Mesenchymal stem cell (in vitro differentiated cells and primary cell): ENCODE results near the gene TLX2.
"Not testable (repeated sequence)": the region's sequence is repeated elsewhere in the genome, so short reads cannot be mapped to it uniquely, and the experiment has no call there.

Experiments
- DNase-seq: peaks from one replicate; pipeline ENCODE4 v3.0.0-alpha.2; 2013
- H2AFZ ChIP-seq: one replicate; pipeline ENCODE4 v1.6.1; 2013; ENCODE audit warnings: low read depth, mild to moderate bottlenecking, control low read depth, inconsistent platforms, low read length, moderate library complexity
- H2AK5ac ChIP-seq: 2 replicates; pipeline ENCODE4 v1.6.1; 2013; ENCODE audit warnings: low read length, moderate library complexity, mild to moderate bottlenecking, inconsistent platforms; ENCODE audit not compliant: severe bottlenecking
- H2BK120ac ChIP-seq: one replicate; pipeline ENCODE4 v1.6.1; 2013; ENCODE audit warnings: low read depth, mild to moderate bottlenecking, inconsistent platforms, low read length, moderate library complexity
- H2BK12ac ChIP-seq, 2 experiments: one replicate each; pipeline ENCODE4 v1.6.1; 2013; ENCODE audit warnings: inconsistent platforms in 2 of 2, low read length in 2 of 2, mild to moderate bottlenecking in 2 of 2, moderate library complexity in 2 of 2, control low read depth in 1 of 2
- H2BK15ac ChIP-seq: one replicate; pipeline ENCODE4 v1.6.1; 2013; ENCODE audit warnings: mild to moderate bottlenecking, low read depth, inconsistent platforms; ENCODE audit not compliant: poor library complexity, severe bottlenecking
- H2BK5ac ChIP-seq: 2 replicates; pipeline ENCODE4 v1.6.1; 2013; ENCODE audit warnings: low read depth, mild to moderate bottlenecking, low read length, control low read depth, inconsistent platforms; ENCODE audit not compliant: poor library complexity, severe bottlenecking
- H3K14ac ChIP-seq, 2 experiments: one replicate each; pipeline ENCODE4 v1.6.1; 2013; ENCODE audit warnings: inconsistent platforms in 2 of 2, low read length in 2 of 2, control low read depth in 1 of 2, mild to moderate bottlenecking in 1 of 2, moderate library complexity in 1 of 2
- H3K18ac ChIP-seq, 2 experiments: one replicate each; pipeline ENCODE4 v1.6.1; 2013; ENCODE audit warnings: inconsistent platforms in 2 of 2, low read length in 2 of 2, control low read depth in 1 of 2, low read depth in 1 of 2, mild to moderate bottlenecking in 1 of 2
- H3K23ac ChIP-seq, 2 experiments: one replicate each; pipeline ENCODE4 v1.6.1; 2013; ENCODE audit warnings: inconsistent platforms in 2 of 2, low read length in 2 of 2, mild to moderate bottlenecking in 2 of 2, moderate library complexity in 2 of 2, control low read depth in 1 of 2
- H3K27ac ChIP-seq: 2 replicates; pipeline ENCODE4 v1.5.1; 2013; ENCODE audit warnings: mild to moderate bottlenecking, moderate library complexity, low read length, control low read depth, inconsistent platforms; ENCODE audit not compliant: poor library complexity, severe bottlenecking
- H3K27me3 ChIP-seq, 2 experiments: 2 replicates each; pipeline versions ENCODE4 v1.6.1 to v1.7.0; 2013; ENCODE audit warnings: low read length in 2 of 2, mild to moderate bottlenecking in 2 of 2, moderate library complexity in 2 of 2, control low read depth in 1 of 2, inconsistent platforms in 1 of 2; ENCODE audit not compliant: control insufficient read depth in 1 of 2, insufficient read depth in 1 of 2
- H3K36me3 ChIP-seq, 2 experiments: 2 replicates each; pipeline versions ENCODE4 v1.6.1 to v1.7.0; 2013; ENCODE audit warnings: low read length in 2 of 2, control low read depth in 1 of 2, inconsistent platforms in 1 of 2, low read depth in 1 of 2, mild to moderate bottlenecking in 1 of 2; ENCODE audit not compliant: insufficient read depth in 2 of 2, control insufficient read depth in 1 of 2
- H3K4ac ChIP-seq, 2 experiments: one replicate each; pipeline ENCODE4 v1.6.1; 2013; ENCODE audit warnings: inconsistent platforms in 2 of 2, low read length in 2 of 2, mild to moderate bottlenecking in 2 of 2, moderate library complexity in 2 of 2, control low read depth in 1 of 2, low read depth in 1 of 2
- H3K4me1 ChIP-seq: 2 replicates; pipeline ENCODE4 v1.6.1; 2013; ENCODE audit warnings: low read depth, low read length, control low read depth; ENCODE audit not compliant: control insufficient read depth, insufficient read depth
- H3K4me2 ChIP-seq: 2 replicates; pipeline ENCODE4 v1.6.1; 2013; ENCODE audit warnings: low read length, mild to moderate bottlenecking, inconsistent platforms; ENCODE audit not compliant: poor library complexity, severe bottlenecking
- H3K4me3 ChIP-seq, 2 experiments: 2 replicates each; pipeline versions ENCODE4 v1.5.1 to v1.7.0; 2013; ENCODE audit warnings: low read length in 2 of 2, mild to moderate bottlenecking in 2 of 2, control low read depth in 1 of 2, low read depth in 1 of 2; ENCODE audit not compliant: insufficient read depth in 1 of 2
- H3K79me1 ChIP-seq: replicated peaks from 2 replicates; pipeline ENCODE4 v1.6.1; 2013; ENCODE audit warnings: mild to moderate bottlenecking, control low read depth, low read length, inconsistent platforms; ENCODE audit not compliant: poor library complexity, severe bottlenecking
- H3K9ac ChIP-seq: 2 replicates; pipeline ENCODE4 v1.7.0; 2013; ENCODE audit warnings: mild to moderate bottlenecking, low read length, moderate library complexity
- H3K9me3 ChIP-seq: 2 replicates; pipeline ENCODE4 v1.7.0; 2013; ENCODE audit warnings: mild to moderate bottlenecking, low read length; ENCODE audit not compliant: control insufficient read depth
- H4K8ac ChIP-seq: one replicate; pipeline ENCODE4 v1.6.1; 2013; ENCODE audit warnings: inconsistent platforms, mild to moderate bottlenecking, low read length, moderate library complexity
- H4K91ac ChIP-seq: one replicate; pipeline ENCODE4 v1.6.1; 2013; ENCODE audit warnings: mild to moderate bottlenecking, low read length, inconsistent platforms
- whole genome bisulfite sequencing: methylation state at CpG from one replicate; pipeline ENCODE4 v1.1.7; 2013; ENCODE audit warnings: mixed read lengths; 5-methylcytosine and 5-hydroxymethylcytosine counted together

The TLX2 gene

DNA sequence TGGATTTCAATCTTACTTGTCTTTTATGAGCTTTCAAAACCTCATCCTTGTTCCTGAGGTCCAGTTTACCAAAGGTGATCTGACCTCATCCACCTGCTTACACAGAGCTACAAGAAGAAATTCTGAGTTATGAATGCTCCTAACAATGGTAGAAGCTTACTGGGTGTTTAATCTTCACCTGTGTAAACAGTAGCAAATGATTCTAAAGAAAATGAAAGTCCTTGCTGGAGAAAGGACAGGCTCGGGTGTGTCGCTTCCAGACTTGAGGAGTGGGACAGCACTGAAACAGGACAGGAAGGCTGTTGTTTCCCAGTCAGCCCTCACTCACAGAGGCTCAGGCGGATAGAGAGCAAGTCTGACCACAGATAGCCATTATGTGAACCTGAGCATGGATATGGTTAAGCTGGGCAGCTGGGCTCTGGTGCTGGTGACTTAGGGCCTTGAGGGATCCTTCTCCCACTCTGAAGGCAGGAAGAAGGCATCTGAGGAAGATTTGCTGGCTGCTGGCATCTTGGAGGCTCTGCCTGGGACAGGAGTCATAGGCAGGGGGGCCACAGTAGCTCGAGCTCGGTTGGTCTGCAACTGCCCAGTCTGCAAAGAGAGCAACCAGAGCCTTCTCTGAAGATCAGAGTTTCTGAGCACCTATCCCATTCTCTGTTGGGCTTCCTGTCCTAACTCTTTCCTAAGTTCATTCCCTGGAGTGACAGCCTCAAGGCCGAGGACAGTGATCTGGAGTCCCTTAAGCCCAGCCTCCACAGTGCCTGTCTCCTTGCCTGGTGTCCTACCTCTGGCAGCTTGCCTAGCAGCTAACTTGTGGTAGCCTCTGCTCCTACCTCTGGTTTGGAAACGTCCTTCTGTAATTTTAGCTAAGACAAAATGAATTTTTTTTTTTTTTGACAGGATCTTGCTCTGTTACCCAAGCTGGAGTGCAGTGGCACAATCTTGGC lies 44.3 kb downstream of the TLX2 start:
- H3K9ac ChIP-seq = no peak overlapping the region
- H3K27me3 ChIP-seq = no peaks in the 10 kb centered on the region
- 92% methylated on average over 7 of the region's 7 CpGs for WGBS
- no peak overlapping the region for H3K14ac ChIP-seq
- peaks cover 13 to 22% of the 10 kb centered on the region in 2 experiments for H3K36me3 ChIP-seq
- no peak overlapping the region for H2BK12ac ChIP-seq
- H3K4me2 ChIP-seq = no peak overlapping the region
- H3K4me3 ChIP-seq = no peak overlapping the region
- no peak overlapping the region for H2BK5ac ChIP-seq
- no peak overlapping the region for H3K4ac ChIP-seq
- H3K18ac ChIP-seq = no peak overlapping the region
- no peak overlapping the region for H3K23ac ChIP-seq
- H3K9me3 ChIP-seq = no peaks in the 10 kb centered on the region
- H2BK120ac ChIP-seq = no peak overlapping the region
- H3K79me1 ChIP-seq = peaks cover 19% of the 10 kb centered on the region
- H4K91ac ChIP-seq = no peak overlapping the region
- no peak overlapping the region for H4K8ac ChIP-seq
- H2AFZ ChIP-seq = no peak overlapping the region
- DNase-seq = no peak
- no peak overlapping the region for H2AK5ac ChIP-seq
- H3K4me1 ChIP-seq = peaks cover 17% of the 10 kb centered on the region
- no peak overlapping the region for H3K27ac ChIP-seq
- no peak overlapping the region for H2BK15ac ChIP-seq

DNA sequence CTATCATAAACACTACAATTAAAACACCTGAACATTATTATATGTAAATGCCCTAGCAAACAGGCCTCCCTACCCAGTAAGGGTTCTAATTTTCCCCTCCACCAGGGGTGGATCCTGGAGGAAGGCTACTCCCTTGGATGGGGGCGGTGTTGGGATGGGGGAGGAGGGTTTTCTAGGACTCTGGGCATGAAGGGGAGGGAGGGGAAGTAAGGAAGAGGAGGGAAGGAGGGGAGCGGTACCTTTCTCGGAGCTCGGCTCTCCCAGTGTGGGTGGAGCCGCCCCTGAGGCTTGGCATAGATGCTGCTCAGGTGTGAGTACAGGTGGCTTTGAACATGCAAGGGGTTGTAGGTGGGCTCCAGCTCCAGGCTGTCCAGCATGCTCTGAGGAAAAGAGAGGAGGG lies 45.7 kb downstream of the TLX2 start:
- Histone ChIP-seq H4K8ac (no peak overlapping the region), H3K4ac (no peak overlapping the region), H3K23ac (no peak overlapping the region), H3K9ac (no peak overlapping the region), H4K91ac (no peak overlapping the region), H2AFZ (no peak overlapping the region), H3K79me1 (peaks cover 19% of the 10 kb centered on the region), H3K27ac (no peak overlapping the region), H2BK12ac (no peak overlapping the region), H3K4me3 (no peak overlapping the region), H2BK15ac (no peak overlapping the region), H3K9me3 (no peaks in the 10 kb centered on the region), H3K4me1 (peaks cover 16% of the 10 kb centered on the region), H3K4me2 (no peak overlapping the region), H2BK120ac (no peak overlapping the region), H2BK5ac (no peak overlapping the region), H3K27me3 (no peaks in the 10 kb centered on the region), H2AK5ac (no peak overlapping the region), H3K14ac (no peak overlapping the region), H3K18ac (no peak overlapping the region), H3K36me3 (peaks cover 13 to 22% of the 10 kb centered on the region in 2 experiments)
- DNase-seq = no peak
- 50% methylated on average over 5 of the region's 5 CpGs for WGBS

- Histone ChIP-seq H4K91ac (peak overlapping the region; percentile 25), H3K79me1 (peaks cover 19% of the 10 kb centered on the region), H3K14ac (peak overlapping the region in 1 of 2 experiments; percentile 68), H3K4me1 (peaks cover 12% of the 10 kb centered on the region), H2BK120ac (no peak overlapping the region), H3K9me3 (no peaks in the 10 kb centered on the region), H2BK5ac (no peak overlapping the region), H2BK12ac (peak overlapping the region in 1 of 2 experiments; percentile 32), H3K27me3 (no peaks in the 10 kb centered on the region), H3K18ac (peak overlapping the region in 1 of 2 experiments; percentile 42), H3K4me3 (no peak overlapping the region), H2BK15ac (no peak overlapping the region), H2AK5ac (no peak overlapping the region), H4K8ac (no peak overlapping the region), H3K36me3 (peaks cover 13 to 22% of the 10 kb centered on the region in 2 experiments), H2AFZ (no peak overlapping the region), H3K4me2 (no peak overlapping the region), H3K27ac (no peak overlapping the region), H3K4ac (no peak overlapping the region), H3K23ac (no peak overlapping the region), H3K9ac (no peak overlapping the region)
- DNase-seq = no peak
- 72% methylated on average over 3 of the region's 6 CpGs for WGBS
Observed at GRCh38 chr2:74560591-74560990, 46.3 kb downstream of the TLX2 start.

DNA sequence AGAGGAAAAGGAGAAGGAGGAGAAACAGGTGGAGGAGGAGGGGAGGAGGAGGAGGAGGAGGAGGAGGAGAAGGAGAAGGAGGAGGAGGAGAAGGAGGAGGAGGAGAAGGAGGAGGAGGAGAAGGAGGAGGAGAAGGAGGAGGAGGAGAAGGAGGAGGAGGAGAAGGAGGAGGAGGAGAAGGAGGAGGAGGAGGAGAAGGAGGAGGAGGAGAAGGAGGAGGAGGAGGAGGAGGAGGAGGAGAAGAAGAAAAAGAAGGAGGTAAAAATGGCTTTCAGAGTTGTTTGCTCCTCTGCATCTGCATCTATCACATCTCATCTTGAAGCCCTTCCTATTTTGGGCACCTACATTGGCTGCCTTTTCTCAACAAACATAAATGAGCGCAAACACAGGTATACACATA lies 46.8 kb downstream of the TLX2 start:
- not testable (repeated sequence) for H2BK15ac ChIP-seq, H2AK5ac ChIP-seq, H3K9ac ChIP-seq, DNase-seq, H2BK120ac ChIP-seq, H3K4me3 ChIP-seq, H4K91ac ChIP-seq, H3K27me3 ChIP-seq, H3K4ac ChIP-seq, H3K23ac ChIP-seq, H2AFZ ChIP-seq, H3K14ac ChIP-seq, H3K4me2 ChIP-seq, H4K8ac ChIP-seq, H2BK5ac ChIP-seq, H2BK12ac ChIP-seq, H3K4me1 ChIP-seq, H3K9me3 ChIP-seq, H3K18ac ChIP-seq, H3K27ac ChIP-seq
- WGBS = 98% methylated on average over 1 of the region's 1 CpG
- Histone ChIP-seq H3K36me3 (peaks cover 12 to 20% of the 10 kb centered on the region in 2 experiments), H3K79me1 (peaks cover 15% of the 10 kb centered on the region)
